Measurements from ENCODE around the gene ZNF19. TPM values are rescaled to one million over a fixed set of nuclear protein-coding genes. Genes with fewer than 3 reads are reported as not detected.
A peak's percentile ranks its signal among the peaks of the same experiment; 100 is the strongest.

ZNF19 gene
- total and polyA plus RNA-seq, 2 donors (not counting 1 experiment from before 2014, with no cell fraction given), result 1.8 to 3.3 TPM

DNA sequence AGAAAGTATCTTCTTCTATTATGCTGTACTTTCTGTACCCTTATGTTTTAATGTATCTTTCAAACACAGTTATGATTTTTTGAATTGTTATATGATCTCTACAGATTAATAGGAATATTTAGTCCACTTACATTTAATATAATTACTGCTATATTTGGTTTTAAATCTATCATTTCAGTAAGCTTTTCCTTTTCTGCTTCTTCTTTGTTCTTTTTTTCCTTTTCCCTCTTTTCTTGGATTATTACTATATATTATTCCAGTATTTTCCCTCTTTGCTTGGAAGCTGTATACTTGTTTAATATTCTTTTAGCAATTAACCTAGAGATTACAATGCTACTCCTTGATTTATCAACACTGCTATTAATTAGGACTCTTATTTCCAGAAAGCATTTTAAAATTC is 60.7 kb downstream of the ZNF19 start:
- no peak for DNase-seq (ENCODE audit: low read depth in 2 of 2)
- Histone ChIP-seq H3K36me3 (ENCODE audit: control insufficient read depth, insufficient read depth, low read length) (no peaks in the 10 kb centered on the region), H3K27me3 (ENCODE audit: control insufficient read depth, insufficient read depth, low read length) (peaks cover 7% of the 10 kb centered on the region), H3K9me3 (ENCODE audit: control insufficient read depth, insufficient read depth, low read depth, low read length) (no peaks in the 10 kb centered on the region), H3K9ac (ENCODE audit: insufficient read depth, low read length) (no peak overlapping the region), H3K27ac (ENCODE audit: insufficient read depth, low read length) (no peak overlapping the region), H4K20me1 (ENCODE audit: control insufficient read depth, extremely low read depth, insufficient read depth, low read length) (no peaks in the 10 kb centered on the region), H3K4me3 (replicated peaks in 1 of 4; ENCODE audit: control extremely low read depth in 1 of 4, insufficient read depth in 1 of 4, low read depth in 3 of 4, low read length in 4 of 4) (no peak overlapping the region), H2AFZ (ENCODE audit: low read length) (no peak overlapping the region), H3K4me1 (ENCODE audit: control insufficient read depth, extremely low read depth, insufficient read depth, low read length) (no peaks in the 10 kb centered on the region), H3K79me2 (ENCODE audit: control insufficient read depth, insufficient read depth, low read length) (no peaks in the 10 kb centered on the region), H3K4me2 (ENCODE audit: extremely low read depth, insufficient read depth, low read length) (no peak overlapping the region)
- TF ChIP-seq, protein P1, sequence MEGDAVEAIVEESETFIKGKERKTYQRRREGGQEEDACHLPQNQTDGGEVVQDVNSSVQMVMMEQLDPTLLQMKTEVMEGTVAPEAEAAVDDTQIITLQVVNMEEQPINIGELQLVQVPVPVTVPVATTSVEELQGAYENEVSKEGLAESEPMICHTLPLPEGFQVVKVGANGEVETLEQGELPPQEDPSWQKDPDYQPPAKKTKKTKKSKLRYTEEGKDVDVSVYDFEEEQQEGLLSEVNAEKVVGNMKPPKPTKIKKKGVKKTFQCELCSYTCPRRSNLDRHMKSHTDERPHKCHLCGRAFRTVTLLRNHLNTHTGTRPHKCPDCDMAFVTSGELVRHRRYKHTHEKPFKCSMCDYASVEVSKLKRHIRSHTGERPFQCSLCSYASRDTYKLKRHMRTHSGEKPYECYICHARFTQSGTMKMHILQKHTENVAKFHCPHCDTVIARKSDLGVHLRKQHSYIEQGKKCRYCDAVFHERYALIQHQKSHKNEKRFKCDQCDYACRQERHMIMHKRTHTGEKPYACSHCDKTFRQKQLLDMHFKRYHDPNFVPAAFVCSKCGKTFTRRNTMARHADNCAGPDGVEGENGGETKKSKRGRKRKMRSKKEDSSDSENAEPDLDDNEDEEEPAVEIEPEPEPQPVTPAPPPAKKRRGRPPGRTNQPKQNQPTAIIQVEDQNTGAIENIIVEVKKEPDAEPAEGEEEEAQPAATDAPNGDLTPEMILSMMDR (conservative IDR thresholded peaks at IDR 0.05 in 1 of 2, IDR thresholded peaks at IDR 0.05 in 1 of 2; ENCODE audit: low read depth in 1 of 2, low read length in 2 of 2), result no peak
- TF ChIP-seq EZH2 (IDR thresholded peaks at IDR 0.05; ENCODE audit: low read length, missing control alignments), result no peak

DNA sequence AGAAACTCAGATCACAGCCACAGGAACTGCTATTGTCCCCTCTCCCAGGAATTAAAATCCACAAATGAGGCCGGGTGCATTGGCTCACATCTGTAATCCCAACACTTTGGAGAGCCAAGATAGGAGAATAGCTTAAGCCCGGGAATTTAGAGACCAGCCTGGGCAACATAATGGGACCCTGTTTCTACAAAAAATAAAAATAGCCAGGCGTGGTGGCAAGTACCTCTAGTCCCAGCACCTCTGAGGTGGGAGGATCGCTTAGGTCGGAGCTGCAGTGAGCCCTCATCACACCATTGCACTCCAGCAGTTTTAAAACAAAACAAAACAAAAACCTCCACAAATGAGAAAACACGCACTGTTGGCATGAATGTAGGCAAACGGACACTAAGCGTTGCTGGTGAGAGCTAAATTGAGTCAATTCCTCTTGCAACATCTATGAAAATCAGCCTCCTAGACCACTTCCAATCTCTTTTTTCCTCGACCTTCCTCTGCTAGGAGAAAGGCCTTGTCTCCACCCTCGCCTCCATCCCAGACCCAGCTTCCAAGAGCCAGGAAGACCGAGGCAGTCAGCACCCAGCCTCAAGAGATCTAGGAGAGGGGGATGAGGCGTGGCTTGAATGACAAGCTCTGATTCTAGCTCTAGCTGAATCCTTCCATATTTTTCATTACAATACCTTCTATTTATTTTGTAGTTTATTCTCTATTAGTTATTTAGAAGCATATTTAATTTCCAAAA is 62.1 kb downstream of the ZNF19 start:
- TF ChIP-seq, protein P1 (conservative IDR thresholded peaks at IDR 0.05 in 1 of 2, IDR thresholded peaks at IDR 0.05 in 1 of 2; ENCODE audit: low read depth in 1 of 2, low read length in 2 of 2), result no peak
- no peak for TF ChIP-seq EZH2 (IDR thresholded peaks at IDR 0.05; ENCODE audit: low read length, missing control alignments)
- Histone ChIP-seq H3K79me2 (ENCODE audit: control insufficient read depth, insufficient read depth, low read length) (no peaks in the 10 kb centered on the region), H3K36me3 (ENCODE audit: control insufficient read depth, insufficient read depth, low read length) (no peaks in the 10 kb centered on the region), H3K4me3 (replicated peaks in 1 of 4; ENCODE audit: control extremely low read depth in 1 of 4, insufficient read depth in 1 of 4, low read depth in 3 of 4, low read length in 4 of 4) (no peak overlapping the region), H3K9ac (ENCODE audit: insufficient read depth, low read length) (no peak overlapping the region), H3K27ac (ENCODE audit: insufficient read depth, low read length) (no peak overlapping the region), H3K9me3 (ENCODE audit: control insufficient read depth, insufficient read depth, low read depth, low read length) (no peaks in the 10 kb centered on the region), H3K27me3 (ENCODE audit: control insufficient read depth, insufficient read depth, low read length) (peaks cover 7% of the 10 kb centered on the region), H3K4me2 (ENCODE audit: extremely low read depth, insufficient read depth, low read length) (no peak overlapping the region), H2AFZ (ENCODE audit: low read length) (no peak overlapping the region), H4K20me1 (ENCODE audit: control insufficient read depth, extremely low read depth, insufficient read depth, low read length) (no peaks in the 10 kb centered on the region), H3K4me1 (ENCODE audit: control insufficient read depth, extremely low read depth, insufficient read depth, low read length) (no peaks in the 10 kb centered on the region)
- no peak for DNase-seq (ENCODE audit: low read depth in 2 of 2)

DNA sequence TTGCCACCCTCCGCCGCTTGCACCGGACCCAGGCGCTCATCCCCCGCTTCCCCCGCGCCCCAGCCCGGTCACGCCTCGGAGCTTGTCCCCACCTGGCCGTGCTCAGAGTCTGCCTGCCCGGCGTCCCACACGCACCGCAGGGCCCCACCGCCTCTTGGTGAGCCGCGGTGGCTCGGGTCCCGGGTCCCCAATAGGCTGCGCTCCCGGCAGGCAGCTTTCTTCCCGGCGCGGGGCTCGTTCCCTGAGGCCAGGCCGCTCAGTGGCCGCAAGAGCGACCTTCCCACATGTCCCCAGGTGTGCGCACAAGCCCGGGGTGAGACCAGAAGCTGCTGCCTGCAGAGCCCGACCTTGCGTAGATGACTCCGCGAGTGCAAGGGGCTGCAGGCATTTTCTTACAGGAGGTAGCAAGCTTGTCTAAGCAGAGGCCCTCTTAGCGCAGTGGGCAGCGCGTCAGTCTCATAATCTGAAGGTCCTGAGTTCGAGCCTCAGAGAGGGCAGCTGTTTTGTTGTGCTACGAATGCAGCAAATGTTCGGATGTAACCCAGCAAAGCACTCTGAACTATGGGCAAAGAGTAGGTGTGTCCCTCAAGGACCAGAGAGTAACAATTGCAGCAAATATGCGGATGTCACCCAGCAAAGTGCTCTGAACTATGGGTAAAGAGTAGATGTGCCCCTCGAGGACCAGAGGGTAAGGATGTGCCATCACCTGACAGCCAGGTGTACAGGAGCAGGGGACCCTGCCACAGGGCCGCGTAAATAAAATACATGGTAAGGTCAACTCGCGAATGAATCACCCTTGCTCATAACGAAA is 62.9 kb downstream of the ZNF19 start:
- no peak overlapping the region for H3K9ac ChIP-seq (ENCODE audit: insufficient read depth, low read length)
- no peak overlapping the region for H2AFZ ChIP-seq (ENCODE audit: low read length)
- no peaks in the 10 kb centered on the region for H3K9me3 ChIP-seq (ENCODE audit: control insufficient read depth, insufficient read depth, low read depth, low read length)
- peak; percentile 84 to 90 for DNase-seq (ENCODE audit: low read depth in 2 of 2)
- H3K4me1 ChIP-seq (ENCODE audit: control insufficient read depth, extremely low read depth, insufficient read depth, low read length), result no peaks in the 10 kb centered on the region
- peak overlapping the region; percentile 25 to 37 (median 30) for H3K4me3 ChIP-seq (replicated peaks in 1 of 4; ENCODE audit: control extremely low read depth in 1 of 4, insufficient read depth in 1 of 4, low read depth in 3 of 4, low read length in 4 of 4)
- peaks cover 7% of the 10 kb centered on the region for H3K27me3 ChIP-seq (ENCODE audit: control insufficient read depth, insufficient read depth, low read length)
- no peaks in the 10 kb centered on the region for H3K36me3 ChIP-seq (ENCODE audit: control insufficient read depth, insufficient read depth, low read length)
- no peaks in the 10 kb centered on the region for H4K20me1 ChIP-seq (ENCODE audit: control insufficient read depth, extremely low read depth, insufficient read depth, low read length)
- TF ChIP-seq EZH2 (IDR thresholded peaks at IDR 0.05; ENCODE audit: low read length, missing control alignments), result no peak
- TF ChIP-seq, protein P1 (conservative IDR thresholded peaks at IDR 0.05 in 1 of 2, IDR thresholded peaks at IDR 0.05 in 1 of 2; ENCODE audit: low read depth in 1 of 2, low read length in 2 of 2), result no peak
- peak overlapping the region; percentile 78 for H3K4me2 ChIP-seq (ENCODE audit: extremely low read depth, insufficient read depth, low read length)
- no peaks in the 10 kb centered on the region for H3K79me2 ChIP-seq (ENCODE audit: control insufficient read depth, insufficient read depth, low read length)
- H3K27ac ChIP-seq (ENCODE audit: insufficient read depth, low read length), result no peak overlapping the region
